Effector CD4-positive, alpha-beta T cell (primary cell): ENCODE data around the gene NOL4L.
A peak's percentile ranks its signal among the peaks of the same experiment; 100 is the strongest.

Experiments used
- DNase-seq: peaks from one replicate; pipeline ENCODE4 v3.0.0-alpha.2; 2020

The NOL4L gene

DNA sequence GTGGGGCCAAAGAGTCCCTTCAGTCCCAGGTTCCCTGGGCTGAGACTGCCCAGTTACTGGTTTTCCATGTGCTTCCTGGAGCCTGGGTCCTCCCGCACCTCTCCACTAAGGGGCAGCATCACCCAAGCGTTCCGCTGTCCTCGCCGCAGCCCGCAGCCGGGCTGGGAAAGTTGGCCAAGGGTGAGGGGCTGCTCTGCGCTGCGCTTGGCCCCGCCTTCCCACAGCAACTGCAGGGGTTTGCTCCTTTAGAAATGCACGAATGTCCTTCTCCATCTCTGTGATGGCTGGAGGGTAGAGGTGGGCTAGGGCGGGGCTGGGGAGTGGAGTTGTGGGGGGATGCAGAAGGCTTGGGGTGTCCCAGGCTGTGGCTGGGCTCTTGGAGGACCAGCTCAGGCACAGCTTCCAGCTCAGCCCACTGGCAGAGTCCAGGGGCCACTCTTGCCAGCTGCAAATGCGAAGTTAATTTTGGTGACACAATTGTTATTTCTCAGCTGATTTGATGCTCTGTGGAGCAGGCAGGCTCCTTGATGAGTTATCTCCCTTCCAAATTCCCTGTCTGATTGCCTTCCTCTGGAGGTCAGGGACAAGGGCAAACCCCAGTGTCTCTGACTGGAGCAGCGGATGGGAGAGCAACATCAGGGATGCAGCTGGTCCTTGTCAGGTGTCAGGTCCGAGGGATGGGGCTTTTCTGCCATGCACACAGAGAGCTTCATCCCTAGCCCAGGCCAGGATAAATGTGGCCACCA is 63.2 kb downstream of the NOL4L start:
- peak; percentile 62 for DNase-seq

GRCh38 chr20:32520927-32521203 is 64.3 kb downstream of the NOL4L start:
- DNase-seq, result no peak

DNA sequence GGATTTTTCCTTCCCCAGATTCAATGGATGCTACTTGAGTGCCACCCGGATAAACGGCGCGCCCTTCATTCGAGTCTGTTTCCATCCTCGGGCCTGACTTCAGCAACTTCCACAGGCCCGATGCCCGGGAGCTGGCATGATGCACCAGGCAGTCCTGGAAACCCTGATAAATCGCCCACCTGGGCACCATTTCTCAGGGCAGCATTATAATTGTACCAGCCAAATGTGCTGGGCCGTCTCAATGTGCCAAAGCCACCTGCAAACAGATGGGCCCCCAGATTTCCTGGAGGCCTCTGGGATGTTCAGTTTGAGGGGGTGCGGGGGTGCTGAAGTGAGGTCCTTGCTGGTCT is 65.8 kb downstream of the NOL4L start:
- no peak for DNase-seq

DNA sequence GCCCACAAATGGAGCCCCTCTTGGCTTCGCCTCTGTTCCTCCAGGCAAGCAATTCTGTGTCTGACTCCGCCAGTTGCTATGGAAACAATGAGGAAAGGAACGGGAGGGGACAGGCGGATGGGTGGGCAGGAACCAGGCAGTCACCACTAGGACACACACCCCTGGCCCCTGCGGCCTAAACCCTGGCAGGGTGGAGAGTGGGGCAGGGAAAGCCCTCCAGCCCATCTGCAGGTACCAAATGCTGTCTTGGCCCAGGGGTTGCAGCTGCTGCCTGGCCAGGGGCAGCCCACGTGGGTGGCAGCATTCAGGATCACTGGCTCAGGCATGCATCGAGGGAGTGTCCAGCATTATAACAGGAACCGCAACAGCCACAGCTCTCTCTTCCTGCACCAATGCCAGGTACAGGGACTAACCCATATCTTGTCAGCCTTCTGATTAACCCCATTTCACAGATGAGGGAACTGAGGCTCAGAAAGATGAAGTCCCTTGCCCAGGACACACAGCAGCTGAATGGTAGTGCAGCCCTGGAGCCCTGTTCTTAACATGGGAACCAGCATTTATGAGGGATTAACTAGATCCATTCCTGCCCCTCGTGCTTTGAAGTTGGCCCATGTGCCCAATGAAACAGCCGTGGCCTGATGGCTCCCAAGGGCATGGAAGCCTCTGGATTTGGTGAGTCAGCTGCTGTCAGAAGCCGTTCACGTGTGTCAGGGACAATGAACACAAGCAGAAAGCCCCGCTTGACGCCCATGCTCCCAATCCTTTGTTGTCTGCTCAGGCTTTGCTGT is 66.3 kb downstream of the NOL4L start:
- DNase-seq, result no peak

GRCh38 chr20:32517914-32518592 is 67.1 kb downstream of the NOL4L start:
- no peak for DNase-seq

GRCh38 chr20:32517518-32517873 is 67.6 kb downstream of the NOL4L start:
- DNase-seq, result no peak

DNA sequence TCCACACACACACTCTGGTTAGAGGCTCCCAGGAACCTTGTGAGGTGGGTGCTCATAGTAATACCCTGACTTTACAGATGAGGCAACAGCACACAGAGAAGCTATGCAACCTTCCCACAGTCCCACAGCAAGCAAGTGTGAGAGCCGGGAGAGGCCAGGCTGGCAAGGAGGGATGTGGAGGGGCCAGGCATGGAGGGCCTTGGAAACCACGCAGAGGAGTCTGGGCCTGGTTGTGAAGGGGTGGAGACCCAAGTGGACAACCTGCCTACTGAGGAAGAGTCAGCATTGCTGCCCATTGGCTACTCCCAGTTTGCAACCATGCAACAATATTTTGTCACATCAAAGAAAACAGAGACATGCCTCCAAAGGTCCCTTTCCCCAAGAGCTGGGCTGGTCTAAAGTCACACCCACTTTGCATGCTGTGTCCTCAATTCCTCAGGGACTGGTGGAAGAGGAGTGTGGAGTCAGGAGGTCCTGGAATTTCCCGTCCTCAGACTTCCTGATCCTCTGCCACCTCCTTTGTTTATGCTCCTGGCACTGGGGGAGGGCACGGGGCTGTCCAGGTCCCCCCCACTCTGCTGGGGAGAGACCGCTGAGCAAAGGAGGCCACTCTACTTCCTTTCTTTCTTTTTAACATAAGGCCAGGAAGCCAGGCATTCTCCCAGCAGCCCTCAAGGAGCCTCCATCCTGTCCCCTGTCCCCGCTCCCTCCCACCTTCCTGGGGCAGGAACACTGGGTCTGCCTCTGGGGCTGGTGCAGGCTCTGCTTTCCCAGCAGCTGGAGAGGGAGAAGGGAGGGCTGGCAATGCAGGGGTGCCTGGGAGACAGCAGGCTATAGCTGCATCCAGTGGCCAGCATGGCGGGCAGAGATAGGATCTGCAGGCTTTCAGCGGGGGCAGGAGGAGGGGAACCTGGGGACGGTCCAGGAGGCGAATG is 68.3 kb downstream of the NOL4L start:
- no peak for DNase-seq

DNA sequence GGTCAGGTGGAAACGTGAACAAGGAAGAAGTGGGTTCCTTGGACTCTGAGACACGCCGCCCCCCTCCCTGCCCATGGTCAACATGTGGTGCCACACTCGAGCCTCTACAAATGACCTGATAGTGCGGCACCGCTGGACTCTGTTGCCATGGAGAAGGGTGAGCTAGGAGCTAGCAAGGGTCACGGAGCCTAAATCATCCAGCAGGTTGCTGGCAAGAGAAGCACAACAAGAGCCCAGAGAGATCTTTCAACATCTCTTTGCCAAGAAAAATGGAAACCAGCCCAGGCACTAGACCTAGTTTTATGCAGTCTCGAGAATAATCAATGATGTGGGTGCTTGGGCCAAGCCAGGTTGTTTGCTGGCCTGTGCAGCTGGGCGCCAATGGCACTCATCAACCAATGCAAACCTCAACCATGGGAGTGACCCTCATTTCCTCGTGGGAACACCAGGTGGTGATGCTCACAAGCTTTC is 69.5 kb downstream of the NOL4L start:
- DNase-seq, result no peak

DNA sequence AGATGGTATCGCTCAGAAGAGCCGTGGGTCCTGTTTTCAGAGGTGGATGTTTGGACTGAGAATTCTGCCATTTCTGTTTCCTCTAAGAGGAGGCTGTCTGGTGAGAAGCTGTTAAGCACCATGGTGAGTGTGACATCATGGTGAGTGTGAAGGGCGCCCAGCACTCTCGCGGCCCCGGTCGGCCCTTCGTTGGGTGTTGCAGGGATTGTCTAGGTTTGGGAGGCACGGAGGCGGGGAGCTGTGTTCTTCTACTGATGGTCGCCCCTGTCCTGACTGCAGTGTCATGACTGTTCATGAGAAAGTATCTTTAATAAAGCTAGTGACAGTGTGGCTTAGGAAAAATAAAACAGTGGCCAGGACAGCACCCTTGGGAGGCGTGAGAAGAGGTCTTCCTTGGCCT is 70.4 kb downstream of the NOL4L start:
- DNase-seq, result no peak

DNA sequence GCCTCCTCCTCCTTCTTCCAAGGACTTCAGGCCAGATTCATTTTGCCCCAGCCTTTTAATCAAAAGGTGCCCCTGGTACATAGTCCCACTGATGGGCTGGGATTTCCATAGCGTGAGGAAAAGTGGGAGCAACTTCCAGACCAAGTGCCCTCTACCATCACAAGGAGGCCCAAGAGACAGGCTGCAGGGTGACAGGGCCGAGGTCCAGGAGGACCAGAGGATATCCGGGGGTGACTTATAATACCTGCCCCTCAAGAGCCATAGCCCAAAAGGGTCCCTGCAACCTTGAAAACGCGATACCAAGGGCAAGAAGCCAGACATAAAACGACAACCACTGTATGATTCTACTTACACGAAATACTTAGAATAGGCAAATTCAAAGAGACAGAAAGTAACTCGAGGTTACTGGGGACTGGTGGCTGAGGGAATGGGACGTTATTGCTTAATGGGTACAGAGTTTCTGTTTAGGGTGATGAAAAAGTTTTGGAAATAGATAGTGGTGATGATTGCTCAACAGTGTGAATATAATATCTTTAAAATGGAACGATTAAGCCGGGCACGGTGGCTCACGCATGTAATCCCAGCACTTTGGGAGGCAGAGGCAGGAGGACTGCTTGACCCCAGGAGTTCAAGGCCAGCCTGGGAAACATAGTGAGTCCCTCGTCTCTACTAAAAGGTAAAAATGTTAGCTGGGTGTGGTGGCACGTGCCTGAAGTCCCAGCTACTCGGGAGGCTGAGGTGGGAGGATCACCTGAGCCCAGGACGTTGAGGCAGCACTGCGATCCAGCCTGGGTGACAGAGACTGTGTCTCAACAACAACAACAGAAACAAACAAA is 71.9 kb downstream of the NOL4L start:
- no peak for DNase-seq

DNA sequence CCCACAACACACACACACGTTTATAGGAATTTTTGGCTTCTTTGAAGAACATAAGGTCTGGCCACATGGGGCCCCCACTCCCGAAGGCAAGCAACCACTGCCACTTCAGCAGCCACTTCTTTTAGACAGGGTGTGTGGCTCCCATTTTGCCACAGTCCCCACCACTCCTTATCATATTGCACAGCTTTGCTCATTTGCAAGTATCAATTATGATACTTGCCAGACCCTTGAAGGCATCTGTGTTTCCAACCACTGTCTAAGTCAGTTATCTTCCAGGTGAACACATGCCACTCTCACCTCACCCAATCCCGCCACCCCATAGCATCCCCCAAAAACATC is 73.1 kb downstream of the NOL4L start:
- DNase-seq, result no peak

- no peak for DNase-seq
These were observed 73.6 kb downstream of the NOL4L start for GRCh38 chr20:32511358-32512046.

DNA sequence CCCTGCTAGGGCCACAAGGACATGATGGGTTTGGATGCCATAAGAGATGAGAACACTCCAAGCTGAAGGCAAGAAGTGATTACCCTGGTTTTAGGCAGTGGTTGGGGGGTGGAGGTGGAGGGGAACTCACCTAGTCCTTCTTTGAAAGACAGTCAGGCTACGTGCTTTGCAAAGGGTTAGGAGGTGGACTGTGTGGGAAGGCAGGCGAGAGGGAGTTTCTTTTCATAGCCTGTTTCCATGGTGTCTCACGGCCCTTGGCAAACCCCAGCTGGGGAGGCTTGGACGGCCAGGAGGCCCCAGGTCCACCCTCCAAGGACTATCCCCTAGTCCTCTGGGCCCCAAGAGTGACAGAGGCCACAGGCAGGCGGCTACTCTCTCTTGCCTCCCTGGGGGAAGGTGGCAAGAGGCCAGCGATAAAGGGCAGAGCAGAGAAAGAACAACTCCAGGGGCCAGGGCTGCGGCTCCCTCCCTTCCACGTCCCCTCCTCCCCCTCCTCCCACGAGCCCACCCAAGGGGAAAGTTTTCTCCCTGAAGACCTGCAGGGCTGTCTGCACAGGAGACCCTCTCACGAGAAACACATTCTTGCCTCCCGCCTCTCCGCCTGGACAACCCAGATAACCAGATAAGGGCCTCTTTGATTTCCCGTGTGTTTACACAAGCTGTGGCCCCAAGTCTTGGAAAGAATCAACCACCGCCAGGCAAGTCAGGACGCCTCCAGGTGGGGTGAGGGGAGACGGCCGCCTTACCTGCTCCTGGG is 74.4 kb downstream of the NOL4L start:
- no peak for DNase-seq

DNA sequence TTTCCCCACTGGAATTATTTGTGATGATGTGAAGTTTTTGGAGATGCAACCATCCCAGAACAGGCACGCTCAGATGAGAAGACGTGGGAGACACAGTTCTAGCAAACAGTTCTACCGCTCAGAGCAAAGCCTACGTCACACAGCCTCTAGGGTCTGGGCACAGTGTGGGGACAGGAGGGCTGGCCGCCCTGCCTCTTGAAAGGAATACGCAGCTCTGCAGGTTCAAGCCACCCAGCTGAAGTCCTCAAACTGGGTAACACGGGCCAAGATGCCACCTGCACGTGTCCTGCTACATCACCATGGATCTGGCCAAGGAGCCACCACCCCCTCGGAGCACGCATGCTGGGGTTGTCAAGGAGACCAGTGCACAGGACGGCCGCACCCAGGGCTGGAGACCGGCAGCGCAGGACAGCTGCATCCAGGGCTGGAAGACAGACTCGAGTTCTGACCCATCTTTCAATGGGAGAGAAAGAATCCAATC is 75.0 kb downstream of the NOL4L start:
- DNase-seq, result no peak

GRCh38 chr20:32509639-32510066 is 75.5 kb downstream of the NOL4L start:
- peak; percentile 59 for DNase-seq

GRCh38 chr20:32508775-32509119 is 76.4 kb downstream of the NOL4L start:
- no peak for DNase-seq

GRCh38 chr20:32507998-32508774 is 76.9 kb downstream of the NOL4L start:
- DNase-seq, result no peak

GRCh38 chr20:32506721-32507120 is 78.4 kb downstream of the NOL4L start:
- DNase-seq, result no peak

GRCh38 chr20:32505723-32506473 is 79.2 kb downstream of the NOL4L start:
- no peak for DNase-seq
